Amniotic stem cell (primary cell): Measurements from ENCODE around the gene IL9R.
"Not testable (repeated sequence)": the region's sequence is repeated elsewhere in the genome, so short reads cannot be mapped to it uniquely, and the experiment has no call there.

ENCODE experiments used
- DNase-seq: peaks from one replicate; lab custom pipeline; 2025; lab: John Stamatoyannopoulos, UW

Gene IL9R

GRCh38 chrX:155997436-155997835 is at the start of gene IL9R:
TSS of gene IL9R (plus strand) at chrX:155997696. CDS start at chrX:155997760, 64 bp downstream.
- no peak for DNase-seq

GRCh38 chrX:155949098-155949497 is 48.4 kb upstream of the IL9R start:
- DNase-seq = no peak

- DNase-seq = no peak
Measured at GRCh38 chrX:155951237-155951789, 46.2 kb upstream of the IL9R start.

- DNase-seq = no peak
Measured at GRCh38 chrX:155953055-155953454, 44.4 kb upstream of the IL9R start.

- DNase-seq = no peak
Measured at GRCh38 chrX:155954793-155955192, 42.7 kb upstream of the IL9R start.

GRCh38 chrX:155956099-155956498 is 41.4 kb upstream of the IL9R start:
- no peak for DNase-seq

GRCh38 chrX:155956649-155957048 is 40.8 kb upstream of the IL9R start:
- DNase-seq = no peak

GRCh38 chrX:155957843-155958242 is 39.7 kb upstream of the IL9R start:
- DNase-seq = no peak

- DNase-seq = no peak
Measured at GRCh38 chrX:155959018-155959587, 38.4 kb upstream of the IL9R start.

GRCh38 chrX:155962906-155963305 is 34.6 kb upstream of the IL9R start:
- DNase-seq = no peak

- no peak for DNase-seq
Measured at GRCh38 chrX:155966876-155967275, 30.6 kb upstream of the IL9R start.

- DNase-seq = no peak
Measured at GRCh38 chrX:155967653-155968325, 29.7 kb upstream of the IL9R start.

- DNase-seq = no peak
Measured at GRCh38 chrX:155968326-155968661, 29.2 kb upstream of the IL9R start.

- DNase-seq = no peak
Measured at GRCh38 chrX:155968791-155969190, 28.7 kb upstream of the IL9R start.

- not testable (repeated sequence) for DNase-seq
Measured at GRCh38 chrX:155971658-155972057, 25.8 kb upstream of the IL9R start.

GRCh38 chrX:155972241-155972640 is 25.3 kb upstream of the IL9R start:
- not testable (repeated sequence) for DNase-seq

GRCh38 chrX:155983326-155983725 is 14.2 kb upstream of the IL9R start:
- no peak for DNase-seq

- DNase-seq = no peak
Measured at GRCh38 chrX:155985208-155985607, 12.3 kb upstream of the IL9R start.

- not testable (repeated sequence) for DNase-seq
Measured at GRCh38 chrX:155986995-155987394, 10.5 kb upstream of the IL9R start.

- no peak for DNase-seq
Measured at GRCh38 chrX:155988859-155989258, 8.6 kb upstream of the IL9R start.

- DNase-seq = no peak
Measured at GRCh38 chrX:155993421-155993820, 4.1 kb upstream of the IL9R start.

- no peak for DNase-seq
Measured at GRCh38 chrX:155995321-155995875, 2.1 kb upstream of the IL9R start.

GRCh38 chrX:155998116-155998515 is 620 bp downstream of the IL9R start:
- no peak for DNase-seq
